HG03045 (cell line): ENCODE measurements around the gene NCBP3.
A peak's percentile ranks its signal among the peaks of the same experiment; 100 is the strongest.
"Not testable (repeated sequence)": the region's sequence is repeated elsewhere in the genome, so short reads cannot be mapped to it uniquely, and the experiment has no call there.

ENCODE experiments used
- ATAC-seq: cut with Tn5 transposase; IDR thresholded peaks from one replicate; pipeline ENCODE4 v1.9.1; 2021; ENCODE audit warnings: mild to moderate bottlenecking, moderate library complexity; ENCODE audit not compliant: unreplicated experiment

Gene NCBP3

DNA sequence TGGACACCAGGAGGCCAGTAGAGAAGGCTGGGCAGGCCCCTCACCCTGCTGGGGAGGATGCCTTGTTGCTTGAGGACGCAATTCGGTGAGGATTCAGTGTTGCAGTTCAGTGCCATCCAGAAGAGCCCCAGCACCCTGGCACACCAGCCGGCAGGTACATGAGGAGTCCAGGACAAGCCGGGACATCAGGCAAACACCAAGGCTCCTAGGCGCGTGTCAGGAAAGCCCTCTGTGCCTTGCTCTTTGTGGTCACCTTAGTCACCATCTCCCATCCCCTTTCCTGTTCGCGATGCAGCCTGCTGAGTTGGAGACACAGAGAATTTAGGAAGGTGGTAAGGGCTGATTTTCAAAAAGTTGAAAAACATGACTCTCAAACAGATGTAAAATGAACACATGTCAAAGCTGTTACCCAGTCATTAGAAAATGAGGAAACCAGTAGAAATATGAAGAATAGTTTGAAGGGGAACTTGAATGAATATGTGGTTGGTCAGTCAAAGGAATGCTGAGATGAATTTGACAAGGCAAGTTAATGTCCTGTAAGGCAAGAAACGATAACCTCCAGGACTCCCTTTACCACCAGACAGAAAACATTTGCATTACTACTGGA is 2.3 kb upstream of the NCBP3 start:
- no peak for ATAC-seq

DNA sequence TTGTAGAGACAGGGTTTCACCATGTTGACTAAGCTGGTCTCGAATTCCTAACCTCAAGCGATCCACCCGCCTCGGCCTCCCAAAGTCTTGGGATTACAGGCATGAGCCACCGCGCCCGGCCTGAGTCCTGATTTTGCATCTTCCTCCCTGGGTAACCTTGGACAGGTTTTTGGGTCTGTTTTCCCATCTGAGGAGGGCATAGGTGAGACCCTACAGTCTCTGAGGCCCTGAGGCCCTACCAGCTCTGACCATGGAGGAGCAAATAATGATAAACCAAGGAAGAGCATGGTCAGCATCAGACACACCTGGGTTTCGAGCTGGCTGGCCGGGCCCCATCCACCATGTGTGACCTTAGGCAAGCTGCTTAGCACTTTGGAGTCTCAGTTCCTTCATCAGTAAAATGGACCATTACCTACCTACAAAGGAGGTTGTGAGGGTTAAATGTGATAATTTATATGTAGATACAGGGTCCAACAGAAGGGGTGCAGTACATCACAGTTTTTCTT is 1.2 kb upstream of the NCBP3 start:
- no peak for ATAC-seq

DNA sequence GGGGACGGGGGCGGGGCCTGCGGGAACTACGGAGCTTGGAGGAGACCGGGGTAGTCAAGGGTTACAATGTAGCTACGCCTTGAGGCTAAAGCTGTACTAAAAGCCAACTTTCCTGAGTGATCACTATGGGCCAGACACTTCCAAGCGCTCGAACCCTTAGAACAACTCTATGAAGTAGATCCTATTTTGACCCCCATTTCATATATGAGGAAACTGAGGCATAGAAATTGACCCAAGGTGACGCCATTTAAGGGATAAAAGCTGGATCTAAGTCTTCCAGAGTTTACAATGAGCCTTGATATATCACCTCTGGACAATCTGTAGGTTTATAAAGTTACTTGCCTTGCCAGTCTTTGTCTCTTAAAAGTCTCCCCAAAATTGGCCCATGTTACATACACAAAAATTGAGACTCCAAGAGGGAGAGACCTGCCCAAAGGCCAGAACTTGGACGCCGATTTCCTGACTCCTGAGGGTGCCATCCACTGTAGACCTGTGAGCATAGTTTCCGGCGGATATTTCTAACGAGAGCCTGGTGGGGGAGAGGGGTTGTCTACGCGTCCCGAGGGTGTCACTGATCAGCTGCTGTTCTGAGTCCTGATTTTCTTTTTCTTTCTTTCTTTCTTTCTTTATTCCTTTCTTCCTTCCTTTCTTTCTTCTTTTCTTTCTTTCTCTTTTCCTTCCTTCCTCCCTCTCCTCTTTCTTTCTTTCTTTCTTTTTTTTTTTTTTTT is 555 bp upstream of the NCBP3 start:
- ATAC-seq: no peak

DNA sequence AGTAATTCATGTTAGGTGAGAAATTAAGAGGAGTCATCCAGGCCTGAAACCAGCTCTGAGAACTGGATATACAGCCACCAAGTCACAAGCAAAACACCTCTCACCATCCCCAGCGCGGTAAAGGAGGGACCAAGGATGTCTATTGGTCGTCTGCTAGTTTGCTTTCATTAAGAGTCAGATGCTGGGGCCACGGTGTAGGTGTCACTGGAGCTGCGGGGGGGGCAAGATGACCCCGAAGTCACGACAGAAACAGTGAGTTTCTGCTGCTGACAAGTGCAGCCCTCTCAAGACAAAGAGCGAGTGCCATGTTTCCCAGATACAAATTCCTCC is 790 bp downstream of the NCBP3 start:
- peak; percentile 11 for ATAC-seq

DNA sequence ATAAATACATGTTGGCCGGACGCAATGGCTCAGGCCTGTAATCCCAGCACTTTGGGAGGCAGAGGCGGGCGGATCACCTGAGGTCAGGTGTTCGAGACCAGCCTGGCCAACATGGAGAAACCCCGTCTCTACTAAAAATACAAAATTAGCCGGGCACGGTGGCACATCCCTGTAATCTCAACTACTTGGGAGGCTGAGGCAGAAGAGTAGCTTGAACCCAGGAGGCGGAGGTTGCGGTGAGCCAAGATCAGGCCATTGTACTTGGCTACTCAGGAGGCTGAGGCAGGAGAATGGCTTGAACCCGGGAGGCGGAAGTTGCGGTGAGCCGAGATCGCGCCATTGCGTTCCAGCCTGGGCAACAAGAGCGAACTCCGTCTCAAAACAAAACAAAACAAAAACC is 1.5 kb downstream of the NCBP3 start:
- ATAC-seq: not testable (repeated sequence)

DNA sequence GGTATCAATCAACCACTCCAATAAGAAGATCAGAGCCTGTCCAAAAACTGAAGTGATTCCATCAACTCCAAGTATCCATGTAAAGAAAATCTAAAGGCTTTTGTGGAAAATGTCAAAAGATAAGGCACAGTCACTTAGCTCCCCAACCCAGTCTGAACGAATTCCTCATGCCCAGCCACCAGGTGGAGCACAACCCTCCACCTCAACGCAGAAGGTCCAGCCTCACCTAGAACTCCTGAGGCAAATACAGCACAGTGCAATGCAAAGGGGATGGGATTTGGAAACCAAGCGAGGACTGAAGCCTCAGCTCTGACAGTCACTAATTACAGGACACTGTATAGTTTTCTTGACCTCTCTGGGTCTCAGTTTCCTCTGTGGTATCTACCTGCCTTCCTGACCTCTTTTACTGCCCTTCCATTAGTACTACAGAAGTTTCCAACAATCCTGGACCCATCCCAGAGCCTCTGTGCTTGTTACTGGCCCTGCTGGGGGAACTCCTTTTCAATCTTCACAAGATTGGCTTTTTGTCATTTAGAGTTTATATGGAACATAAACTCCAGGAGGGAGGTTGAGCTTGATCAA is 2.0 kb downstream of the NCBP3 start:
- ATAC-seq: no peak

DNA sequence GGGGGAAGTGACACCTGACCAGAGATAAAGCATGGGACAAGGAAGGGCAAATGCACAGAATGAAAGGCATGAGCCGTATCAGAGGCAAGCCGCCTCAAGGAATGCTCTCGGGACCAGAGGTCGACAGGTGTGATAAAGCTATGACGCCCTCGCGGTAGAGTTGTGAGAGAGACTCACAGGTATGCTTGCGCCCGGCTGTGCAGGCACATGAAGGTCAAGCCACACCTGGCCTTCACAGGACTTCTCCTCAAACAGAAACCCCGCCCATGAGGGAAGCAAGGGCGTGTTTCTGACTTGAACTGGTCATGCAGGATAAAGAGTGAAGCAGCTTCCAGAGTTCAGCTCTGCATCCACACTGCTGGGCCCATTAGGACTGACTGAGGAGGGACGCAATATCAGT is 7.8 kb downstream of the NCBP3 start:
- no peak for ATAC-seq

DNA sequence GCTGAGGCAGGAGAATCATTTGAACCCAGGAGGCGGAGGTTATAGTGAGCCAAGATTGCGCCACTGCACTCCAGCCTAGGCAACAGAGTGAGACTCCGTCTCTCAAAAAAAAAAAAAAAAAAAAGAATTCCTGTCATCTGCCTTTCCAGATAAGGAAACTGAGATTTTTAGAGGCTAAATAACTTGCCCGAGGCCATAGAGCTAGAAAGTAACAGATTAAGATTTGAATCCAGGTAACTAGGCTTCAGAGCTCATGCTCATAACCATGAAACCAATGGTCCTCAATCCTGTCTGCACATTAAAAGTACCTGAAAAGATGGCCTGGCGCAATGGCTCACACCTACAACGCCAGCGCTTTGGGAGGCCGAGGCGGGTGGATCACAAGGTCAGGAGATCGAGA is 9.5 kb downstream of the NCBP3 start:
- ATAC-seq: no peak

DNA sequence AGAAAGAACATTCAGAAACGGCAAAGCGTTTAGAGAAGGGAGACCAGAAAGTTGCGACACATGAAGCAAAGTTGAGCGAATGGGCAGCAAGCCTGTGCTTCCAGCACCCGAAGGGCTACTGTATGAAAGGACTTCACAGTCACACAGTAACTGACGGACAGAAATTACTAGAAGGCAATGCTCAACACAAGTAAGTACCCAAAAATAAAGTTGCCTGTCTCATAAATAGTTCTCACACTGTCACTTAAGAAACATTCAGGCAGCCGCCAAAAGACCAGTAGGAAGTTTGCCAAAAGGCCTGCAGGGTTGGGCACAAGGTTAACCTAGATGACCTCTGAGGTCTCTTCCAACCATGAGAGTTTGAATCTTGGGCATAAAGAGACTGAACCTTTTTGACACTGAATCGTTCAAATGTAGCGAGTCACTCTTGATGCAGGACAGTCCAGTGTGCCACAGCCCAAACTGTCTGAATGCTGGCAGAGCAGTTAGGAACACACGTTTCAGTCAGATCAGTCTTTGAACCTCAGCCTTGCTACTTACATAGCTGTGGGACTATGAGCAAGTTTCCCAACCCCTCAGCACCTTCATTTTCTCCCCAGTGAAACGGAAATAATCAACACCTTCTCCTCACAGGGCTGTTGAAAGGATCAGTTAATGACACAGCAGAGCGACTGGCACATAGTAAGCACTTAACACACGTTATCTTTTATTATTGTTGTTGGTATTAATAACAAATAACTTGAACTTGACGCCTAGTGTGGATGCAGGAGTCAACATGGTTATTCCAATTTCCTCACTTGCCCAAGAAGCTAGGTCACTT is 10.4 kb downstream of the NCBP3 start:
- no peak for ATAC-seq

DNA sequence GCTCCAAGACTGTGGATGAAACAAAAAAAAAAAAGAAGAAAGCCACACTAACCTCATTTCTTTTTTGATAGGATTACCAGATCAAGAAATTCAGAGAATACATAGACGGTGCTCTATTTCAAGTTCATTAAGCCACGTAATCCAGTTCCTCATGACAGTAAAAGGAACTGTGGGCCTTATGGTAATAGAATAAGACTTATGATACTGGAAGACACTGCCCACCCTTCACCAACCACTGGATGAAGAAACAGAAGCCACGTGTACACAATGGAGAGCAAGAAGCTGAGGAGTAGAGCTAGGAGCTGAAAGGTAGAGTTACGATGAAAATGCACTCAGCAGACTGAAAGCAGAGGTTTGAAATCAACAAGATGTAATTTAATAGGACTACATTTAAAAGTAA is 11.2 kb downstream of the NCBP3 start:
- no peak for ATAC-seq

DNA sequence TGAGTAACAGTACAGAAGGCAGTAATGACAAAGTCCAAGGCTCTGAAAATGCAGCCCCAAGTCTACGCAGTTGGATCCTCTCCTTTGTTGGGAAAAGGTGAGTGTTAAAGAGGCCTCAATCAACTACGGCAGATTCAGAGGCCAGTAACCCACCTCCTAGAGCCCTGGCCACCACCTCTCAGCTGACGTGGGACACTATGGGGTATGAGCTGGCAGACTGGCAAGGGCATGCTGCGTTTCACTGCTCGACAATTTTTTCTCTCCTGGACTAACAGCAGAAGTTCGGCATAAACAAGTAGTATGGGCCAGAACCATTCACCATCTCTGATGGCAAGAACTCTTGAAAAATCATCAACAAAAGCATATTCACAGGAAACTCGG is 17.2 kb downstream of the NCBP3 start:
- ATAC-seq: no peak

DNA sequence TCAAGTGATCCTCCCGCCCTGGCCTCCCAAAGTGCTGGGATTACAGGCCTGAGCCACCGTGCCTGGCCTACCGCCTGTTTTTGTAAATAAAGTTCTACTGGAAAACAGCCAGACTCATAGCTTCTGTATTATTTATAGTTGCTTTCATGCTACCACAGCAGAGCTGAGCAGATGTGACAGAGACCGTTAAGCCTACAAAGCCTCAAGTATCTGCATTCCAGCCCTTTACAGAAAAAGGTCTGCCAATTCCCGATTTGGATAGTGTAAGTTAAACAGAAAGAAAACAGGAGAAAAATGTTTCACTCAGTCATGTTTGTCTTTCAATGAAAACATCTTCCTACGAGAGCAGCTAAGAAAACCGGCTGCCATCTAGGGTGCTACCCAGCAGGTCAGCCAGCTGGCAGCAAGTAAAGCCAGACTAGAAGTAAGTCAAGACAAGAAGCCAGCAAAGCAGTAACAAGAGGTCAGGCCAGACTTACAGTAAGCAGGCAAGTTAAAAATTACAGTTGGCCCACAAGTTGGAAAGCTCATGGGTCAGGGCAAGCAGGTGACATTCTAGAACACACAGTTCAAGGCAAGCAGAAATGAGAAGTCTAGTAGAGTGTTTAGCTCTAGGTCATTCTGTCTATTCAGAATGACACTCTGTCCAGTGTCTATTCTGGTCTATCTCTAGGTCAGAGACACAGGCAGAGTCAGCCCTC is 17.7 kb downstream of the NCBP3 start:
- ATAC-seq: no peak

DNA sequence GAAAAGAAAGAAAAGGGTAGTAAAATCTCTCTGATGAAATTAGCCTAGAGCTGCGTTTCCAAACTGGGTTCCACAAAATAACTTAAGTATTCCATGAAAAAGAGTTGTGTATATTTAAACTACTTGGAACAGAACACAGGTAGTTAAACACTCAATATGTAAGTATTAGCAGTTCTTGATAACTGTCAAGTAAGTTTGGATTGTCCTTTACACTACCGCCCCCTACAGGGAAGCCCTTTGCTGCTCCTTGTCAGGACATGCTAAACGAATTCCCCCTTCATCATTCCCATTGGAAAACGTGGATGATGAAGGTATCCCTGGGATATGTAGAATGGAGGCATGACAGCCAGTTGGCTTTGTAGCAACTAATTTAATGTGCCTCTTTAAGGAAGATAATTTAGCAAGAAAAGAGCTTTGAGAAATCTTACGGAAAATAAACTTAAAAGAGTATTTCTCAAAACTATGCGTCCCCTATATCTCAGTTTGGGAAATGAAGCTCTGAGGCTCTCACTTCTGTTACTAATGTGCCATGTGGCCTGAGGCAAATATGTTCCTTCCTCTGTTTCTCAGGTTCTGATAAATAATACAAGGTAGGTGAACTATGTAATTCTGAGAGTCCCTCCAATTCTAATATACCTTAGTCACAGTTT is 18.8 kb downstream of the NCBP3 start:
- no peak for ATAC-seq

DNA sequence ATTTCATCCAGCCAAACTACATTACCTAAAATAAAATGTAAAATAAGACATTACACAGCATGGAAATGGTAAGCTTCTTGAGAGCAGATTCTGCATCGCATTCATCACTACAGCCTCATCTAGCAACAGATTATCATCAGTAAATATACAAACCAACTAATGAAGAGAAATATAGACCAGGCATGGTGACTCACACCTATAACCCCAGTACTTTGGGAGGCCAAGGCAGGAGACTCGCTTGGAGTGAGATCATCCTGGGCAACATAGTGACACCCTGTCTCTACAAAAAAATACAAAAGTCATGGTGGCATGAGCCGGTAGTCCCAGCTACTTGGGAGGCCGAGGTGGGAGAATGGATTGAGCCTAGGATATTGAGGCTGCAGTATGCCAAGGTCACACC is 19.9 kb downstream of the NCBP3 start:
- ATAC-seq: no peak

DNA sequence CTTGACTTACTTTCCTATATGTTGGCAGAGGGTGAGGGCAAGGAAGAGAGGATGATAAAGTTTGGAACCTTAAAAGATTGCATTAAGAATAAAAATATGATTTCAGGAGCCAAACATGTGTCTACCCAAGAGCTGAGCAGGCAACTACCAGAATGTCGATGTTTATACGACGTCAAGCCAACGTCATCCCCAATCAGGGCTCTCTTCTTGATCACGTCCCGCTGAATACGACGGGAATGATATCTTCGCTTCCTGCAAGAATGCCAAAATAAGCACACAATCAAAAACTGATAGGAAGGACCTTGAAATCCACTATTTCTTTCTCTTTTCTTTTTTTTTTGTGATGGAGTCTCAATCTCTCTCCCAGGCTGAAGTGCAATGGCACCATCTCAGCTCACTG is 24.9 kb downstream of the NCBP3 start:
- ATAC-seq: no peak

DNA sequence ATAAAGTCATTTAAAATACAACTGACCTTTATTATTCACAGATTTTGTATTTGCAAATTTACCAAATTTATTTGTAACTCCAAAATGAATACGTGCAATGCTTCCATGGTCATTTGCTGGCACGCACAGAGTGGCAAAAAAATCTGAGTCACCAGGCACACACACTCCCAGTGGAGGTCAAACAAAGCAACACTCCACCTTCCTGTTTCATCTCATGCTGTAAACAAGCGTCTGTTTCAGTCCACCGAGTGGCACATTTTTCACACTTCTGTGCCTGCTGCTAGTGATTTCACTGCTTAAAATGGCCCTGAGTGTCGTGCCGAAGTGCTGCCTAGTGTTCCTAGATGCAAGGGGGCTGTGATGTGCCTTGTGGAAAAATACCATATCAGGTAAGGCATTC is 27.3 kb downstream of the NCBP3 start:
- ATAC-seq: no peak

DNA sequence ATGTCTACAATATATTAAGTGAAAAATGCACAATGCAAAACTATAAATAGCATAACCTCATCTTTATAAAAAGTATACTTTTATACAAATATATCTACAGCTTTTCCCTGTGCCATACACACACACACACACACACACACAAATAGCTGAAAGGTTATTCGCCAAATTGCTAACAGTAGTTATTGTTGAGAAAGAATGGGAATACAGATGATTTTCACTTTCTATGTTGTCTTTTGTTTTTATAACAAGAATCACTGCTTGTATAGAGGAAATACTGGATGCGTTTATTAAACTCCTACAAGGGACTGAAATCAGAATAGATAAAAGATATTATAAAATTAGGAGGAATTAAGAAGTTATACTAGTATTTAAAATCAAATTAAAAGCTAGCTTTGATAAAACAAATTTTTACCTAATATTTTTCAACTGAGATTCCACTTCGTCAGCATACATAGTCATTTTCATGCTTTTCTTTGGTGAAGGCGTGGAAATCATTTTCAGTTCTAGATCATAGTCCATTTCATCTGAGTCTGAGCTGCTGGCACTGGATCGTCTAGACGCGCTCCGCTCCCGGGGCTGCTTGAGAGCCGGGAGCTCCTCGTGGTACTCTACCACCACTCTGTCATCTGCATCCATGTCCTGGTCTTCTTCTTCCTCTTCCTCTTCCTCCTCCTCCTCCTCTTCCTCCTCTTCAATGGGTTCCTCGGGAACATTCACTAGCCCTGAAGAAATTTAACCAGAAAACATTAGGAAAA is 28.0 kb downstream of the NCBP3 start:
- ATAC-seq: no peak

DNA sequence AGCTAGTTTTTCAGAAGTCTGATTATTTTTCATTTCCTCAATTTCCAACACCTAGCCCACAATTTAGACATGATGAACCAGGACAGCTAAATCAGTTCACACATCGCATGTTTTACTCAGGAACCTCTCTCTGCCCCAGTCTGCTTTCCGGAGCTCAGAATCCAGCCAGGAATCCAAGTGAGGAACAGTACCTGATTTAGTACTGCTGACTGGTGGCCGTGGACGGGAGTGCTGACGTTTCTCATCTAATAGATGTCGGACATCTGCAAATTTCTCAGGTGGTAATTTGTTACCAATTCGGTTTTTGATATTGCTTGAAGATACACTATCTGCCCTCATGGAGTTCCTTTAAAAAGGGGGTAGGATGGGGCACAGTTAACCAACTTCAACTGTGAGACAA is 30.1 kb downstream of the NCBP3 start:
- ATAC-seq: no peak

DNA sequence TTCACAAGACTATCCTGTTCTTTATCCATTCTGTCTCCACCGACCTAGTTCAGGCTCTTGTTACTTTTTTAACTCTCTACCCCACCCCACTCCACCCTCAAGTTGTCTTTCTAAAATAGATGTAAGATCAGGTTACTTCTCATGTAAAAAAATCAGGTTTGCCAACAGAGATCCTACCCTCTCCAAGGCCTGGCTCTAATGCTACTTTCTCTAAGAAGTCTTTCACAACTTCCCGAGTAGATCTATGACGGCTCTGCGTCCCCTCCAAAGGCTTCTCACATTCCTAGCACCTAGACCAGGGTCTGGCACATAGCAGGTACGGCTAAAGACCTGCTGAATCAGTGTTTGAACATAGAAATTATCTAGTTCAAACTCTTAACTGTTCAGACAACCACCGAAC is 30.9 kb downstream of the NCBP3 start:
- ATAC-seq: no peak

DNA sequence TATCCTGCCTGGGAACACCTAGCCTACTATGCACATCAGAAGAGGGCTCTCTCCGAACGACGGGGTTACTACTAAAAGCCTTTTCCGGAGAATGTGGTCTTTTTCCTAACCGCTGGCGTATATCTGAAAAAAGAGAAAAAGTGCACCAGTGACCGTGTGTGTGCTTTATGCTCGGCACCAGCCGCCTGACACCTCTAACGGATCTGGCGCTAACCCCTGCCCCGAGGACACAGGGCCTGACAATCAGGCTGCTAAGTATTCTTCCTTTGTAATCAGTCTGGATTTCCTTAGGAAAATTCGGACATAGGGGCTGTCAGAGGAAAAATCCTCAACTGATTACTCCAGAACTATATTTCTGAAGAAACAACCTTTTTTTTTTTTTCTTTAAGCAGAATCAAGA is 31.7 kb downstream of the NCBP3 start:
- ATAC-seq: no peak
